Panc1 (cell line): ENCODE results near the gene UGGT2.

Experiments
- CTCF ChIP-seq: fragments of 450-650 bp; IDR thresholded peaks from 2 replicates; pipeline ENCODE4 v1.5.1; 2017; ENCODE audit warnings: mild to moderate bottlenecking
- POLR2AphosphoS5 ChIP-seq: IDR thresholded peaks from 2 replicates; pipeline ENCODE4 v1.6.1; 2012; ENCODE audit warnings: mild to moderate bottlenecking, low read depth, low read length, moderate library complexity
- SIN3A ChIP-seq: IDR thresholded peaks from 2 replicates; pipeline ENCODE4 v1.6.1; 2012; ENCODE audit warnings: low read depth, mild to moderate bottlenecking, low read length, moderate library complexity, borderline replicate concordance; ENCODE audit not compliant: insufficient read depth

GRCh38 chr13:96052656-96053002 is 572 bp downstream of the UGGT2 start:
- TF ChIP-seq SIN3A (no peak), CTCF (no peak), POLR2AphosphoS5 (no peak)
